H1 (cell line): ENCODE data around the gene NDRG4. TPM values are rescaled to one million over a fixed set of nuclear protein-coding genes. Genes with fewer than 3 reads are reported as not detected.

ENCODE experiments used
- CTCF ChIA-PET: fragments of 300-600 bp; sonication (Branson Sonifier 250); formaldehyde crosslinking; loops from one replicate; lab custom pipeline; 2021; ENCODE audit not compliant: partially characterized antibody; lab: Charles Lee
- POLR2A ChIA-PET: fragments of 300-600 bp; sonication (Branson Sonifier 250); formaldehyde crosslinking; loops from one replicate; lab custom pipeline; 2021; ENCODE audit warnings: inconsistent platforms; ENCODE audit not compliant: partially characterized antibody; lab: Charles Lee
- DNase-seq, 2 experiments: peaks; one replicate each; pipeline versions ENCODE4 v3.0.0 to v3.0.0-alpha.2; 2010 to 2022; ENCODE audit warnings: low spot score in 2 of 2, low read depth in 1 of 2, mixed read lengths in 1 of 2
- FAIRE-seq: peaks from 2 replicates; lab custom pipeline; 2011; peaks lifted over from hg19 to GRCh38; lab: Jason Lieb, UNC
- H2AFZ ChIP-seq: 2 replicates; pipeline ENCODE4 v1.8.1; 2012; ENCODE audit warnings: low read length, inconsistent platforms
- H2AK5ac ChIP-seq: 2 replicates; pipeline ENCODE4 v1.6.1; 2013; ENCODE audit warnings: low read depth, low read length
- H2BK120ac ChIP-seq: replicated peaks from 2 replicates; pipeline ENCODE3; 2013; ENCODE audit warnings: low read depth, low read length, inconsistent platforms
- H2BK12ac ChIP-seq: 2 replicates; pipeline ENCODE4 v1.6.1; 2013; ENCODE audit warnings: low read depth, low read length
- H2BK15ac ChIP-seq: 2 replicates; pipeline ENCODE4 v1.6.1; 2013; ENCODE audit warnings: low read length
- H2BK20ac ChIP-seq: 2 replicates; pipeline ENCODE4 v1.6.1; 2013; ENCODE audit warnings: low read length
- H2BK5ac ChIP-seq: 2 replicates; pipeline ENCODE4 v1.6.1; 2013; ENCODE audit warnings: low read depth, low read length
- H3K14ac ChIP-seq: 2 replicates; pipeline ENCODE4 v1.6.1; 2013; ENCODE audit warnings: inconsistent platforms; ENCODE audit not compliant: insufficient read length
- H3K18ac ChIP-seq: 2 replicates; pipeline ENCODE4 v1.6.1; 2013; ENCODE audit warnings: low read length; ENCODE audit errors: extremely low read depth
- H3K23ac ChIP-seq: 2 replicates; pipeline ENCODE4 v1.6.1; 2013; ENCODE audit warnings: inconsistent platforms; ENCODE audit not compliant: insufficient read length
- H3K23me2 ChIP-seq: 2 replicates; pipeline ENCODE4 v1.6.1; 2013; ENCODE audit warnings: low read depth, low read length
- H3K27ac ChIP-seq: 2 replicates; pipeline ENCODE4 v1.6.1; 2011; ENCODE audit warnings: low read depth, low read length, inconsistent platforms
- H3K27me3 ChIP-seq, 4 experiments: replicated peaks in 1 of 4; 1 replicate in 1 of 4; 2 replicates in 3 of 4; pipeline versions ENCODE4 v1.6.1 to v1.8.1; 2011 to 2013; ENCODE audit warnings: low read length in 3 of 4, mild to moderate bottlenecking in 3 of 4, inconsistent platforms in 2 of 4, mixed read lengths in 2 of 4, moderate library complexity in 1 of 4; ENCODE audit not compliant: control insufficient read depth in 3 of 4, insufficient read depth in 3 of 4; ENCODE audit errors: extremely low read depth in 1 of 4
- H3K36me3 ChIP-seq, 4 experiments: 2 replicates each; pipeline versions ENCODE4 v1.6.1 to v1.8.1; 2011 to 2013; ENCODE audit warnings: mild to moderate bottlenecking in 4 of 4, low read length in 3 of 4, moderate library complexity in 2 of 4, control low read depth in 1 of 4, inconsistent platforms in 1 of 4; ENCODE audit not compliant: insufficient read depth in 4 of 4, control insufficient read depth in 2 of 4
- H3K4ac ChIP-seq: replicated peaks from 2 replicates; pipeline ENCODE3; 2013; ENCODE audit warnings: low read length, low read depth, mixed read lengths, inconsistent platforms; ENCODE audit not compliant: insufficient read length
- H3K4me1 ChIP-seq, 4 experiments: replicated peaks in 1 of 4; 1 replicate in 1 of 4; 2 replicates in 3 of 4; pipeline versions ENCODE4 v1.6.1 to v1.8.1; 2011 to 2013; ENCODE audit warnings: low read length in 3 of 4, inconsistent platforms in 2 of 4, mixed read lengths in 1 of 4; ENCODE audit not compliant: insufficient read depth in 4 of 4, control insufficient read depth in 3 of 4
- H3K4me2 ChIP-seq, 2 experiments: 2 replicates each; pipeline versions ENCODE4 v1.6.1 to v1.8.1; 2011 to 2013; ENCODE audit warnings: low read depth in 2 of 2, low read length in 2 of 2, control low read depth in 1 of 2, inconsistent platforms in 1 of 2, mild to moderate bottlenecking in 1 of 2; ENCODE audit not compliant: insufficient read depth in 1 of 2
- H3K4me3 ChIP-seq, 4 experiments: fragments of 200-600, 300-600 bp in 1 of 4; sonication (generic), shearing (Covaris generic), sonication (Bioruptor Twin) in 1 of 4; 2 replicates each; pipeline versions ENCODE4 v1.5.1 to v1.8.1; 2011 to 2016; ENCODE audit warnings: low read length in 4 of 4, low read depth in 3 of 4, control low read depth in 2 of 4, inconsistent platforms in 2 of 4, mild to moderate bottlenecking in 2 of 4, mixed read lengths in 1 of 4, moderate library complexity in 1 of 4; ENCODE audit not compliant: insufficient read depth in 2 of 4; ENCODE audit errors: extremely low read depth in 1 of 4
- H3K56ac ChIP-seq: replicated peaks from 2 replicates; pipeline ENCODE3; 2013; ENCODE audit warnings: low read depth, mild to moderate bottlenecking, mixed read lengths, low read length, inconsistent platforms; ENCODE audit not compliant: insufficient read length
- H3K79me1 ChIP-seq: 2 replicates; pipeline ENCODE4 v1.6.1; 2013; ENCODE audit warnings: low read depth, low read length, control low read depth
- H3K79me2 ChIP-seq, 2 experiments: 2 replicates each; pipeline versions ENCODE4 v1.6.1 to v1.8.1; 2012 to 2013; ENCODE audit warnings: low read length in 2 of 2, mild to moderate bottlenecking in 2 of 2, inconsistent platforms in 1 of 2; ENCODE audit not compliant: insufficient read depth in 2 of 2, control insufficient read depth in 1 of 2
- H3K9ac ChIP-seq, 4 experiments: replicated peaks in 1 of 4; 1 replicate in 1 of 4; 2 replicates in 3 of 4; pipeline versions ENCODE4 v1.6.1 to v1.8.1; 2011 to 2013; ENCODE audit warnings: low read depth in 3 of 4, low read length in 3 of 4, control low read depth in 2 of 4, mild to moderate bottlenecking in 2 of 4, moderate library complexity in 2 of 4, inconsistent platforms in 1 of 4; ENCODE audit errors: extremely low read depth in 1 of 4
- H3K9me3 ChIP-seq, 2 experiments: 2 replicates each; pipeline versions ENCODE4 v1.6.1 to v1.8.1; 2012 to 2013; ENCODE audit warnings: mild to moderate bottlenecking in 2 of 2, moderate library complexity in 2 of 2, control low read depth in 1 of 2, inconsistent platforms in 1 of 2, low read depth in 1 of 2, low read length in 1 of 2, mixed read lengths in 1 of 2; ENCODE audit not compliant: insufficient read depth in 2 of 2
- H4K20me1 ChIP-seq, 2 experiments: replicated peaks in 1 of 2; 2 replicates each; pipeline versions ENCODE3 to v1.8.1; 2011 to 2013; ENCODE audit warnings: inconsistent platforms in 2 of 2, low read length in 2 of 2, mild to moderate bottlenecking in 1 of 2; ENCODE audit not compliant: insufficient read depth in 2 of 2, control insufficient read depth in 1 of 2
- H4K5ac ChIP-seq: 2 replicates; pipeline ENCODE4 v1.6.1; 2013; ENCODE audit warnings: low read length, low read depth, mixed read lengths, inconsistent platforms; ENCODE audit not compliant: insufficient read length
- H4K8ac ChIP-seq: 2 replicates; pipeline ENCODE4 v1.8.0; 2013; ENCODE audit warnings: mild to moderate bottlenecking, moderate library complexity, low read length, inconsistent platforms; ENCODE audit not compliant: insufficient read depth; ENCODE audit errors: extremely low read depth
- H4K91ac ChIP-seq: replicated peaks from 2 replicates; pipeline ENCODE3; 2013; ENCODE audit warnings: low read length, mixed read lengths, inconsistent platforms; ENCODE audit not compliant: insufficient read length
- CBX5 ChIP-seq: fragments of 300-800, 300-1000 bp; sonication (generic); IDR thresholded peaks from 2 replicates; pipeline ENCODE4 v1.7.1; 2016; ENCODE audit warnings: antibody characterized with exemption, low read length, low read depth
- WGBS, 2 experiments: shearing (Covaris generic) in 1 of 2; methylation state at CpG; one replicate each; pipeline versions ENCODE4 v1.1.6 to v1.1.7; 2013 to 2015; ENCODE audit warnings: low lambda C conversion rate in 2 of 2, mixed read lengths in 2 of 2, inconsistent platforms in 1 of 2, low coverage in 1 of 2, missing lambda C conversion rate in 1 of 2; ENCODE audit not compliant: insufficient replicate concordance in 2 of 2, insufficient coverage in 1 of 2, insufficient read length in 1 of 2; ENCODE audit errors: extremely low coverage in 1 of 2, missing lambda C conversion rate in 1 of 2; 5-methylcytosine and 5-hydroxymethylcytosine counted together
- polyA plus RNA-seq, 7 experiments: library from polyadenylated mRNA; depleted of rRNA in 3 of 7; stranded (reverse) in 5 of 7; unstranded in 2 of 7; fragments of >200 nt in 5 of 7; fragments of 200-250 nt in 2 of 7; gene quantifications; 1 replicate in 5 of 7; 2 replicates in 1 of 7; 4 replicates in 1 of 7; pipeline versions ENCODE4 v1.2.1 to v1.2.3, GENCODE V29; 2011 to 2013; ENCODE audit warnings: missing spikeins in 2 of 7, mixed read lengths in 2 of 7
- total RNA-seq: library from RNA; stranded (reverse); fragmentation: NEBNext Ultra II Directional; extraction: Animal tissue kit (Norgen Biotek cat#: 25700); gene quantifications from 2 replicates; pipeline ENCODE4 v1.2.1, GENCODE V29; 2021
- TF ChIP-seq, protein P1 (sequence below), 3 experiments: IDR thresholded peaks; 1 replicate in 2 of 3; 2 replicates in 1 of 3; pipeline versions ENCODE4 v1.5.1 to v1.6.1; 2011; ENCODE audit warnings: low read length in 3 of 3, mild to moderate bottlenecking in 3 of 3, inconsistent platforms in 2 of 3, low read depth in 1 of 3, moderate library complexity in 1 of 3; ENCODE audit not compliant: insufficient read depth in 1 of 3; ENCODE audit errors: control extremely low read depth in 1 of 3

NDRG4 gene
- total and polyA plus RNA-seq, 2 of the 8 experiments (the other 6 are each of a cell fraction or from before 2014, with no cell fraction given): 20.8 to 30.9 TPM

GRCh38 chr16:58506241-58507194, 6.6 kb downstream of the NDRG4 start:
- peaks cover 4% of the 10 kb centered on the region; the same call in 1 of the 2 replicates for H3K23me2 ChIP-seq
- no peaks in the 10 kb centered on the region; the same call in 1 of the 2 replicates for H3K79me1 ChIP-seq
- H4K8ac ChIP-seq: peak overlapping the region; percentile 4; the same call in 1 of the 2 replicates
- H2BK12ac ChIP-seq: no peak overlapping the region
- no peak overlapping the region for H3K18ac ChIP-seq
- H2BK15ac ChIP-seq: no peak overlapping the region
- no peak overlapping the region for H3K4me2 ChIP-seq
- no peak overlapping the region for H2BK120ac ChIP-seq
- no peak for TF ChIP-seq CBX5
- TF ChIP-seq, protein P1, sequence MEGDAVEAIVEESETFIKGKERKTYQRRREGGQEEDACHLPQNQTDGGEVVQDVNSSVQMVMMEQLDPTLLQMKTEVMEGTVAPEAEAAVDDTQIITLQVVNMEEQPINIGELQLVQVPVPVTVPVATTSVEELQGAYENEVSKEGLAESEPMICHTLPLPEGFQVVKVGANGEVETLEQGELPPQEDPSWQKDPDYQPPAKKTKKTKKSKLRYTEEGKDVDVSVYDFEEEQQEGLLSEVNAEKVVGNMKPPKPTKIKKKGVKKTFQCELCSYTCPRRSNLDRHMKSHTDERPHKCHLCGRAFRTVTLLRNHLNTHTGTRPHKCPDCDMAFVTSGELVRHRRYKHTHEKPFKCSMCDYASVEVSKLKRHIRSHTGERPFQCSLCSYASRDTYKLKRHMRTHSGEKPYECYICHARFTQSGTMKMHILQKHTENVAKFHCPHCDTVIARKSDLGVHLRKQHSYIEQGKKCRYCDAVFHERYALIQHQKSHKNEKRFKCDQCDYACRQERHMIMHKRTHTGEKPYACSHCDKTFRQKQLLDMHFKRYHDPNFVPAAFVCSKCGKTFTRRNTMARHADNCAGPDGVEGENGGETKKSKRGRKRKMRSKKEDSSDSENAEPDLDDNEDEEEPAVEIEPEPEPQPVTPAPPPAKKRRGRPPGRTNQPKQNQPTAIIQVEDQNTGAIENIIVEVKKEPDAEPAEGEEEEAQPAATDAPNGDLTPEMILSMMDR (IDR thresholded peaks at IDR 0.05; ENCODE audit: control extremely low read depth in 1 of 3, insufficient read depth in 1 of 3, low read depth in 1 of 3, low read length in 3 of 3): peak in 1 of 3 experiments; percentile 10; a peak in 1 of 4 replicates
- no peak for DNase-seq
- H3K4me3 ChIP-seq: no peak overlapping the region
- 87% methylated on average over 13 of the region's 20 CpGs; no CpG with 5 or more reads in 1 of the 2 experiments for WGBS, 2 experiments
- no peak overlapping the region for H2AK5ac ChIP-seq
- no peak overlapping the region for H4K5ac ChIP-seq
- H3K4me1 ChIP-seq: peaks cover 0 to 10% (median 5%) of the 10 kb centered on the region in 4 experiments; a peak in 4 of 7 replicates
- no peak overlapping the region for H4K91ac ChIP-seq
- H3K9me3 ChIP-seq: no peaks in the 10 kb centered on the region
- no peak overlapping the region for H3K4ac ChIP-seq
- H3K36me3 ChIP-seq: 0 out of 8 replicates have a peak, but pooled peaks cover 0 to 5% (median 0%) of the 10 kb centered on the region in 4 experiments
- H3K9ac ChIP-seq: no peak overlapping the region
- peaks cover 3 to 7% of the 10 kb centered on the region in 2 experiments for H4K20me1 ChIP-seq
- H2BK20ac ChIP-seq: no peak overlapping the region
- H3K23ac ChIP-seq: no peak overlapping the region
- no peak overlapping the region for H2AFZ ChIP-seq
- H2BK5ac ChIP-seq: no peak overlapping the region
- ChIA-PET POLR2A (interaction anchor here (0.8 to 1.9 kb wide), 3 partner anchors 8 to 10 kb away, joined by 3 to 9 read pairs (median 3); partner anchors contain the start of gene SETD6), CTCF (interaction anchor here (0.5 to 2.8 kb wide), 15 partner anchors 8 to 1615 kb away, joined by 3 to 20 read pairs (median 3); no protein-coding TSS in a partner anchor)
- peaks cover 0 to 6% (median 4%) of the 10 kb centered on the region in 4 experiments; a peak in 4 of 7 replicates for H3K27me3 ChIP-seq
- no peak overlapping the region for H3K14ac ChIP-seq
- H3K56ac ChIP-seq: no peak overlapping the region
- H3K27ac ChIP-seq: no peak overlapping the region
- FAIRE-seq: no peak
- no peaks in the 10 kb centered on the region for H3K79me2 ChIP-seq
